Endothelial cell (in vitro differentiated cells): ENCODE data around the gene ADARB2. TPM values are rescaled to one million over a fixed set of nuclear protein-coding genes. Genes with fewer than 3 reads are reported as not detected.

Source experiments
- DNase-seq: peaks from one replicate; pipeline ENCODE4 v3.0.0; 2021; ENCODE audit warnings: low spot score
- H3K27ac Mint-ChIP-seq: one replicate; pipeline ENCODE4 v1.8.0; 2021; ENCODE audit warnings: mixed read lengths, inconsistent platforms; ENCODE audit not compliant: unreplicated experiment
- H3K27me3 Mint-ChIP-seq: one replicate; pipeline ENCODE4 v1.8.0; 2021; ENCODE audit warnings: mild to moderate bottlenecking, moderate library complexity, mixed read lengths, inconsistent platforms; ENCODE audit not compliant: unreplicated experiment
- H3K36me3 Mint-ChIP-seq: one replicate; pipeline ENCODE4 v1.8.0; 2021; ENCODE audit warnings: mild to moderate bottlenecking, low read depth, mixed read lengths, inconsistent platforms; ENCODE audit not compliant: unreplicated experiment
- H3K4me1 Mint-ChIP-seq: one replicate; pipeline ENCODE4 v1.8.0; 2021; ENCODE audit warnings: mild to moderate bottlenecking, mixed read lengths, inconsistent platforms; ENCODE audit not compliant: unreplicated experiment
- H3K4me3 Mint-ChIP-seq: one replicate; pipeline ENCODE4 v1.8.0; 2021; ENCODE audit warnings: mild to moderate bottlenecking, mixed read lengths, inconsistent platforms; ENCODE audit not compliant: unreplicated experiment
- H3K9me3 Mint-ChIP-seq: one replicate; pipeline ENCODE4 v1.8.0; 2021; ENCODE audit warnings: mixed read lengths, inconsistent platforms; ENCODE audit not compliant: unreplicated experiment
- total RNA-seq: library from RNA; stranded (reverse); fragmentation: NEBNext Ultra II Directional; extraction: Animal tissue kit (Norgen Biotek cat#: 25700); gene quantifications from one replicate; pipeline ENCODE4 v1.2.1, GENCODE V29; 2021; ENCODE audit not compliant: unreplicated experiment
- TF ChIP-seq, protein P1 (sequence below): fragments of 200-600 bp; sonication (generic); IDR thresholded peaks from one replicate; pipeline ENCODE4 v1.5.0; 2021; ENCODE audit warnings: antibody characterized with exemption; ENCODE audit not compliant: unreplicated experiment

The ADARB2 gene
- total RNA-seq, 1 donor from 2014 or later: 54.9 TPM

GRCh38 chr10:1477578-1477977, 259.7 kb downstream of the ADARB2 start:
- Mint-ChIP-seq H3K9me3 (no peaks in the 10 kb centered on the region), H3K27me3 (peaks cover 9% of the 10 kb centered on the region), H3K27ac (no peak overlapping the region), H3K4me3 (no peak overlapping the region), H3K4me1 (peaks cover 13% of the 10 kb centered on the region), H3K36me3 (peaks cover 25% of the 10 kb centered on the region)
- no peak for DNase-seq
- TF ChIP-seq, protein P1, sequence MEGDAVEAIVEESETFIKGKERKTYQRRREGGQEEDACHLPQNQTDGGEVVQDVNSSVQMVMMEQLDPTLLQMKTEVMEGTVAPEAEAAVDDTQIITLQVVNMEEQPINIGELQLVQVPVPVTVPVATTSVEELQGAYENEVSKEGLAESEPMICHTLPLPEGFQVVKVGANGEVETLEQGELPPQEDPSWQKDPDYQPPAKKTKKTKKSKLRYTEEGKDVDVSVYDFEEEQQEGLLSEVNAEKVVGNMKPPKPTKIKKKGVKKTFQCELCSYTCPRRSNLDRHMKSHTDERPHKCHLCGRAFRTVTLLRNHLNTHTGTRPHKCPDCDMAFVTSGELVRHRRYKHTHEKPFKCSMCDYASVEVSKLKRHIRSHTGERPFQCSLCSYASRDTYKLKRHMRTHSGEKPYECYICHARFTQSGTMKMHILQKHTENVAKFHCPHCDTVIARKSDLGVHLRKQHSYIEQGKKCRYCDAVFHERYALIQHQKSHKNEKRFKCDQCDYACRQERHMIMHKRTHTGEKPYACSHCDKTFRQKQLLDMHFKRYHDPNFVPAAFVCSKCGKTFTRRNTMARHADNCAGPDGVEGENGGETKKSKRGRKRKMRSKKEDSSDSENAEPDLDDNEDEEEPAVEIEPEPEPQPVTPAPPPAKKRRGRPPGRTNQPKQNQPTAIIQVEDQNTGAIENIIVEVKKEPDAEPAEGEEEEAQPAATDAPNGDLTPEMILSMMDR: no peak

DNA sequence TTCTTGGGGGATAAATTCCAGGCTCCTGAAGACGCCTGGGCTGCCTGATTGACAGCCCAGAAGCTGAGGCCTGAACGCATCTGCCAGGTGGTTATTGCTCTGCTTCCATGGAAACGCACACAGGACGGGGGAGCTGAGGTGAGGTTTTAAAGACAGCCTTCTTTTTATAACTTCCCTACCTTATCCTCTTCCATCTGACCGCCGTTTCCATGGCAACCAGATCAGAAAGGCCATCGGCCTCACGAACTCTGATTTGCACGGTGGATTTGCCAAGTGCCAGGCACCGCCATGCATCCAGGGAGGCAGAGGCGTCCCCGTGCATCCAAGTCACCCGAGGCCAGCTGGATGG, 260.9 kb downstream of the ADARB2 start:
- Mint-ChIP-seq H3K27ac (no peak overlapping the region), H3K4me1 (peaks cover 13% of the 10 kb centered on the region), H3K36me3 (peaks cover 25% of the 10 kb centered on the region), H3K4me3 (no peak overlapping the region), H3K9me3 (no peaks in the 10 kb centered on the region), H3K27me3 (peaks cover 9% of the 10 kb centered on the region)
- DNase-seq: no peak
- TF ChIP-seq, protein P1: no peak

- peaks cover 9% of the 10 kb centered on the region for H3K27me3 Mint-ChIP-seq
- no peak overlapping the region for H3K4me3 Mint-ChIP-seq
- TF ChIP-seq, protein P1: no peak
- H3K27ac Mint-ChIP-seq: peak overlapping the region; percentile 55
- no peak for DNase-seq
- peaks cover 25% of the 10 kb centered on the region for H3K36me3 Mint-ChIP-seq
- H3K9me3 Mint-ChIP-seq: no peaks in the 10 kb centered on the region
- peaks cover 13% of the 10 kb centered on the region for H3K4me1 Mint-ChIP-seq
These were observed 261.4 kb downstream of the ADARB2 start for GRCh38 chr10:1475771-1476454.

DNA sequence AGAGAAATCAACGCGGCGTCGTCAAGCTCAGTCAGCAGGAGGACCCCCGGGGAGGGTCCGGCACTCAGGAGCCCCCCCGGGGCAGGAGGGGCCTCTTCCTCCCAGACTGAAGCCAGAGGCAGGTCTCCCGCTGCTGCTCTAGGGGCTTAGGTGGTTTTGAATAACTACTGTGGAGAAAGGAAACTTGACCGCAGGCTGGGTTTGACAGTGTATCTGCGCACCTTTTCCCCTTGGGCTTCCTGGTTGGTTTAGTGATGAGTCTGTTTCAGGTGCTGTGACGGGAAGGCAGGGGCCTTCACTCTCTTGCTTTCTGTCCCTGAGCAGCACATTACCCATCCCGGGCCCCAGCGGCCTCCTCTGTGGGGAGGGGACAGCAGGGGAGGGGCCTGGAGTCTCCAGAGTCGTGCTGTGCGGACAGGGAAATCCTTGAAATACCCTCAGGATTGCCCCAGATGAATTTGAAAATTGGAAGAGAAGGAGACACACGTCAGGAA, 262.2 kb downstream of the ADARB2 start:
- H3K9me3 Mint-ChIP-seq: no peaks in the 10 kb centered on the region
- H3K4me1 Mint-ChIP-seq: peaks cover 13% of the 10 kb centered on the region
- H3K36me3 Mint-ChIP-seq: peaks cover 25% of the 10 kb centered on the region
- no peak overlapping the region for H3K4me3 Mint-ChIP-seq
- H3K27me3 Mint-ChIP-seq: peaks cover 9% of the 10 kb centered on the region
- TF ChIP-seq, protein P1: no peak
- no peak overlapping the region for H3K27ac Mint-ChIP-seq
- no peak for DNase-seq

DNA sequence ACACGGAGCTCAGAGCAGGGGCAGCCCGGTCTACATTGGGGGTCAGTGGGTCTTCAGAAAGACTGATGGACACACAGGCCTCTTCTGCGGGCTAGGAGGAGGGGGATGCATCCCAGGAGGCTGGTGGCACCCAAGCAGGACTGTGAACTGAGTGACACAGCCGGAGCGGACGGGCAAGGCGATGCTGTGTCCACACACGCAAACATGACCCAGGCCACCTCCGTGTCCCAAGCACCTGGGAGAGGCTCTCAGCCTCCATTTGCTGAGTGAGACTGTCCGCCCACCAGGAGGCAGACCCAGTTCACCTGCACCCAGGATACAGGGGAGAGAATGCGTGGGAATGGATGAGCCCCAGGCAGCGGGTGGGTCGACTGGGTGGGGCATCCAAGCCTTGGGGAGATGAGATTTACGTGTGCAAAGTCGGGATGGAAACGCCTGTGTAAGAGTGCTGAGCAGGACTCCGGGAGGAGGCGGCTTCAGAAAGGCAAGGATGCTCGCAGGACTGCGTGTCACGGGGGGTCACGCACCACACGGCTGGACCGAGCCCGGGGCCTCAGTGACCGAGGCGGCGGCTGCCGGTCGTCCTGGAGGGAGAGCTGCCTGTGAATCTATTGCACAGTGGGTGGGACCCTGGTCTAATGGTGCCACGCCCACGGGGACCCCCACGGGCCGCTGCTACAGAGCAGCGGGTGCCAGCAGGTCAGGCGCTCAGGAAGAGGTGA, 262.8 kb downstream of the ADARB2 start:
- Mint-ChIP-seq H3K9me3 (no peaks in the 10 kb centered on the region), H3K27ac (no peak overlapping the region), H3K27me3 (peaks cover 9% of the 10 kb centered on the region), H3K36me3 (peaks cover 25% of the 10 kb centered on the region), H3K4me1 (peaks cover 13% of the 10 kb centered on the region), H3K4me3 (no peak overlapping the region)
- TF ChIP-seq, protein P1: no peak
- no peak for DNase-seq
